ENCODE measurements around the gene TBX10. TPM values are rescaled to one million over a fixed set of nuclear protein-coding genes. Genes with fewer than 3 reads are reported as not detected.
"Not testable (repeated sequence)": the region's sequence is repeated elsewhere in the genome, so short reads cannot be mapped to it uniquely, and the experiment has no call there.

The TBX10 gene
- total RNA-seq (2014; rRNA removed; shearing (Covaris generic)): not detected in 2 replicates

DNA sequence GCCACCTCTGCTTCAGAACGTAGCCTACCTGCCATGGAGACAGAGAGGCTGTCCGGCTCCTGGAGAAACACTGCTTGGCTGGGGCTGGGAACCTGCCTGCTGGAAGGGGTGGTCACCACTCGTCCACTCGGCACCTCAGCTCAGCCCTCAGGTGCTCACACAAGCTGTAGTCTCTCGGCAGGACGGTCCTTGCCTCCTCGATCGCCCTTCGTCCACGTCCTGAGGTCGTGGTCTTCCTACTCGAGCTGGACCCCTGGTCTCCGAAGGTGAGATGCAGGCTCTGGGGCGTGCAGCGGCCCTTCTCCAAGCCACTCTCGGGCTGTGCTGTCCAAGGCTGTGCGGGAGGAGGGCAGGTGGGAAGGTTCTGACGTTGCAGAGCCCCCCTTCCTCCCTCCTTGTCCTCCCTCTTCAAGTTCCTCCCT lies at the start of gene TBX10:
TBX10 (minus strand) TSS at position 326 of the 422 bp plus-strand sequence; CDS start at position 35, 291 bp downstream.
- DNase-seq (ENCODE audit: low read depth): no peak

DNA sequence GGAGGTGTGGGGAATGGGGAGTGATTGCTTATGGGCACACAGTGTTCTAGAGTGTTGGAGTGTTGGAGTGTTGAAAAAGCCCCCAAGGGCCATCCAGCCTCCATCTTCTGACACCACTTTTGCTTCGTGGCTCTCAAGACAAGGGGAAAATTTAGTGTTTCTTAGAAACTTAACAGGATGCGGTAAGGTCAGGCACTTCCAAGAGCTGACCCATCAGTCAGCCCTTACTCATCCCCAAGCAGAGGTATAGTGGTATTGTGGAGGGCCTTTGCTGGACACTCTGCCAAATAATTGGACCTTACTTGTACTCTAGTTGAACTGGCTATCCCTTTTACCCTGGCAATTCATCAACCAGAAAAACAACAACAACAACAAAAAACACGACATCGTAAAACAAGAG lies 49.6 kb upstream of the TBX10 start:
- DNase-seq (ENCODE audit: low read depth): no peak

DNA sequence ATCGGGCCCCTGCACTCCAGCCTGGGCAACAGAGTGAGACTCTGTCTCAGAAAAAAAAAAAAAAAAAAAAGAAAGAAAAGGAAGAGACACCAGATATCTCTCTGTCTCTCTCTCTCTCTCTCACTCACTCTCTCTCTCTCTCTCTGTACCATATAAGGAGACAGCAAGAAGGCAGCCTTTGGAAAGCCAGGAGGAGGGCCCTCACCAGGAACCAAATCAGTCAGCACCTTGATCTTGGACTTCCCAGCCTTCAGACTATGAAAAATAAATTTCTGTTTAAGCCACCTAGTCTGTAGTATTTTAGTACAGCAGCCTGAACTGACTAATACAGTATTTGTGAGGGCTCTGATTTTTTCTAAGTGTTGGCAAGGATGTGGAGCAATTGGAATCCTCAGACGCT lies 48.4 kb upstream of the TBX10 start:
- no peak for DNase-seq (ENCODE audit: low read depth)

DNA sequence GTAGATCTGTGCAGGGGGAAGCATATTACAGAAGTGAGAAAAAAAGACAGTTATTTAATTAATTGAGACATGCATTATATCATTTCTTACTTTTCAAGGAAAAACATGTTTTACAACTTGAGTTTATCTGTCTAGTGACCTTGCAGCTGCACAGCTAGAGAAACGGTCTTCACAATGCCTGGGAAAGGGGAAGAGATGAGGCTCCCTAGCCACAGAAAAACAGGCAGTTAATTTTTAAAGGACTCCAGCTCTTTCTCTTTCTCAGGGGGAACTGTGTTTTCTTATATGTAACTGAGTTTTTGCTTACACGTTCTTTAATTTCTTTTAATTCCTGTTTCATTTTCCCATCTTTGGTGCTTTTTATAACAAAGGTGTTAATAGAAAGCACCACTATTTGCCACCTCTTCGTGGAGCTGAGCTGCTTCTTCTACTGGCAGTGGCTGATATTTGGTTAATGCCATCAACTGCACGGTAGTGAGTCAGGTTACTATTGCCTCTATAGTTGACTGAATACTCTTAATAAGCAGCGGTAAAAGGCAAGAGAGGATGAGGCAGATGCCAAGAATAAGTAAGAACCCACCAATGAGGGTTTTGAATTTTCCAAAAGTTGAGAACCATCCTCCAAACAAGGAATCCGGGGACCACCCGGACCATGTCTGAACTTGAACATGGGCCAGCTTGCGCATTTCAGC lies 46.2 kb upstream of the TBX10 start:
- not testable (repeated sequence) for DNase-seq (ENCODE audit: low read depth)

DNA sequence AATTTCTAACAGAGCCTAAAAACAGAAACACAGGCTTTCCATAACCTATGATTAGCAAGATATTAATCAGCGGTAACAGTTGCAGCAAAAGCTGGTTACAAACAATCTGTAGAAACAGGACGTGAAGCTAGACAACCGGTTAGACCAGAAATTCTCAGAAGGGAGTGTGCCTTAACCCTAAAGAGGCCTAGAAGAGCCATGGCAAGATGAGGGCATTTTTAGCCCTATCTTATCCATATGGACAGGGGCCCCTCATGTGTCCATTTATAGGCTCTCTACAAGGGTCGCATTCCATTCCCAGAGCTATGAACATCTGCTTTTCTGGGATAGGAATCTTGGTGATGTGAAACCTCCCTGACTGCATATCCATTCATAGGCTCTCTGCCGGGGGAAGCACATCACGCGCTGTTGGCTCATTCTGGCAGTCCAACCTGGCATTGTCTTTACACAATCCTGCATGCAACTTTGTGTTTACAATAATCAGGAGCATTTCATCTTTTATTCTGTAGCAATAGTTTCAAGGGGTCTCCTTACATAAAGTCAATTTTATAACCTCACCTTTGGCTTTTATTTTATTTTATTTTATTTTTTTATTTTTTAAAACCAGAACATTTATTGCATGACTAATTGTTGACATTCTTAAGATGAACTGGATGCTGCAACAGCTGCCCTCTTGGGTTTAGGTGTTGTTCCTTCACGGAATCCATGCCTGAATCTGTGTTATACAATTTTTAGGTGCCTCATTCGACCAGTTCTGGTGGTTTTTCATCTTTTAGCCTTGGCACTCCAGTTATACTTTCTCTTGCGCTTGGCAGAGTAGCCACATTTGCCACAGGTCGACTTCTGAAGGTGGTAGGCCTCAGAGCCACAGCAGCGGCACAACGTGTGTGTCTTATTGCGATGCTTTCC lies 42.8 kb upstream of the TBX10 start:
- DNase-seq (ENCODE audit: low read depth): not testable (repeated sequence)

DNA sequence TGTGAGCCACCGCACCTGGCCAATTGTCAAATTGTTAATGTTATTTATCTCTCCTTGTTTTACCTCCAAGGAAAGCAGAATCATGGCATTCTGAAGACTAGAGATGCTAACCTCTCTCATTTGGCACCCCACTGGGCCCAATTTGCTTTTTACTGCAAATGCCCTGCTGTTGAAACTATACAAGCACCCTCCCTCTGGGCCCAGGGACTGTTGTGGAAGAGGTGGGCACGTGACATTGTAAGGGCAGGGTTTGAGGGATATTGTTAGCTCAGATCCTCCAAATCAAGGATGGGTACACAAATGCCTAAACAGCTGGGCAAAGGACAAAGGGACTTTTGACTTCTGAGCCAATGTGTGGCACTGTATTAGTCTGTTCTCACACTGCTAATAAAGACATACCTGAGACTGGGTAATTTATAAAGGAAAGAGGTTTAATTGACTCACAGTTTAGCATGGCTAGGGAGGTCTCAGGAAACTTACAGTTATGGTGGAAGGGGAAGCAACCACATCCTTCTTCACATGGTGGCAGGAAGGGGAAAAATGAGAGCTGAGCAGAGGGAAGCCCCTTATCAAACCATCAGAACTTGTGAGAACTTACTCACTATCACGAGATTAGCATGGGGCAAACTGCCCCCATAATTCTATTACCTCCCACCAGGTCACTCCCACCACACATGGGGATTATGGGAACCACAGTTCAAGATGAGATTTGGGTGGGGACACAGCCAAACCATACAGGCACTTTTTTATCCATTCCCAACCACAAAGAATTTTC lies 41.3 kb upstream of the TBX10 start:
- no peak for DNase-seq (ENCODE audit: low read depth)

DNA sequence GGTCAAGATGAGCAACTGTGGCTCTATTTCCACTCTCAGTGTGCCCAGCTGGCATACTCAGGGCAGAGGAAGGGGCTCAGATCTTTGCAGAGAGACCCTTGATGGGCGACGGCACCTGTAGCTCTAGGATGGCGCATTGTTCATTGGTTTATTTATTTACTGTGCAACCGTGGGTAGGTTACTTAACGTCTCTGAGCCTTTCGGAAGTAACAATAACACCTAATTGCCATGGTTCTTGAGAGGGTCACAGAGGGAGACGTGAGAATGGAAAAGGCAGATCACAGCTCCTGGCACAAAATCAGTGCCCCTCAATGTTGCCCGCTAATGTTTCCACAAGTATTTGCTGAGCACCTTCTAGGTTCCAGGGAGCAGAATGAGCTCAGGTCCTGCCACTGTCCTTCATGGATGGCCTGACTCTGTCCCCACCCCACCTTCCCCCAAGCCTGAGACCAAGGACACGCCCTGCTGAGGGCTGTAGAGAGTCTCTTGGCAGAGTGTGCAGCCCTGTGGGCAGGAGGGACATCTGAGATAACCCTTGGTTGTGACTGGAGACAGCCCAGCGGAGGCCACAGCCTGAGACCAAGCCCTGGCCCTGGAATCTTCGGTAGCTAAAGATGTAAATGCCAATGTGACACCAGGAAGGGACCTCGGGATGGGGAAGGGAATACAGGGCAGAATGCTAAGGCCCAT lies 35.6 kb upstream of the TBX10 start:
- DNase-seq (ENCODE audit: low read depth): no peak

DNA sequence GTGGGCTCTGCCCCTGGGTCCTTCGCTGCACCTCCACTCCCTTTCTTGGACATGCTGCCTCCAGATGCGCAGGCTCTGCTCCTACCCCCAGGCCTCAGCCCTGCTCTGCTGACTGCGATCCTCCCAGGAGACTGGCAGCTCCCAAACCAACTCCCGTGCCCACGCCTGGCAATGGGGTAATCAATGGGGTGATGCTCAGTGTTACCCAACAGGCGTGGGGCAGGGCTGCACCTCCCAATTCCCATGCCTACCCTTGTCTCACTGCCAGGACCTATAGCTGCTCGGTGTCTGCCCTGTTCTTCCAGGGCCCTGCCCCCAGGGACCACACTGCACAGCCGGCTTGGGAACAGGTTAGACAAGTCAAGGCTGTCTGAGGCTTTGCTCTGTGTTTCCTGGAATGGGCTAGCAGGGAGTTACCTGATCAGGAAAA lies 34.9 kb upstream of the TBX10 start, which contains the start of gene ALDH3B2:
ALDH3B2 (minus strand) TSS at position 182 of the 430 bp plus-strand sequence. CDS start 7,688 bp downstream, outside the sequence.
- no peak for DNase-seq (ENCODE audit: low read depth)

DNA sequence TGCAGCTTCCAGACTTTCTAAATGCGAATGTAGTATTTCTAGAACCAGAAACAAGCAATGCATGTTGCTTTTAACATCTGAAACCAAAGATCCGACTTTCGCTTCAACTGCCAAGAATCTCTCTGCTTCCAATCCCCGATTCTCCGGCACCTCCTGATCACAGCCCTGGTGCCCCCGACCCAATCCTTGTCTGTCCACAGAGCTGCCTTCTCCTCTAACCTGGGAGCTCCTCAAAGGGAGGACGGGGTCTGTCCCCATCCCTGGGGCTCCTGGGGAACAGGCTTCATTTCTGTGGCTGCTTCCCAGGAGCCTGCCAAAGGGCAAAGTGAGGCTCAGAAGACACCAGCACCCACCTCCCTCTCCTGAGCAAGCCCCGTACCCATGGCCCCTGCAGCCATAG lies 34.3 kb upstream of the TBX10 start:
- DNase-seq (ENCODE audit: low read depth): no peak

DNA sequence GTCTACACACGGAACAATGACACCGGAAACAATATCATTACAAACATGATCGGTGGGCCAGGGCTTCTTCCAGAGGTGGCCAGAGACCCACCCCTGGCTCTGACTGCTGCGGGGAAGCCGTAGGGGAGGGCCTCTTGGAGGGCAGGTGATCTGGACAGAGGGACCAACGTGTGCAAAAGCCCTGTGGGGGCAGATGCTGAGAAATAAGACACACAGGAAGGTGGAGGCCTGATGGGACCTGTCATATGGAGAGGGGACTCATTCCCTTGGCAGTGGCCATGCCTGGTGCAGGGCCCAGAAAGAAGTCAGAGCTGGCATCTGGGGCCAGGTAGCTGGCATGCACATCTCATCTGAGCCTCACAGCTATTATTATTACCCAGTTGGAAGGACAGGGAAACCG lies 33.8 kb upstream of the TBX10 start:
- DNase-seq (ENCODE audit: low read depth): no peak

DNA sequence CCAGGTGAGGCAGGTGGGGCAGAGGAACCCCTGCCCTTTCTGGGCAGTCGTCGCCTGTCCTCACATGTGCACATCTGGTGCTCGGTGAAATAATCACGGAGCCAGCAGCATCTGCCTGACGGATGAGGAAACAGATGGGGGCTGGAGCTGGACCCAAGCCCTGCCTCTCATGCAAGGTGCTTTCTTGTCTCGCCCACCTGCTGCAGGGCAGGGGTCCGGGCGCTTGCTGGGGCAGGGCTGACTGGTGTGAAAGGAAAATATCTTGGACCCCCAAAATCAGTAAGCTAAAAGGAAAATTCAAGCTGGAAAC lies 31.6 kb upstream of the TBX10 start:
- no peak for DNase-seq (ENCODE audit: low read depth)

DNA sequence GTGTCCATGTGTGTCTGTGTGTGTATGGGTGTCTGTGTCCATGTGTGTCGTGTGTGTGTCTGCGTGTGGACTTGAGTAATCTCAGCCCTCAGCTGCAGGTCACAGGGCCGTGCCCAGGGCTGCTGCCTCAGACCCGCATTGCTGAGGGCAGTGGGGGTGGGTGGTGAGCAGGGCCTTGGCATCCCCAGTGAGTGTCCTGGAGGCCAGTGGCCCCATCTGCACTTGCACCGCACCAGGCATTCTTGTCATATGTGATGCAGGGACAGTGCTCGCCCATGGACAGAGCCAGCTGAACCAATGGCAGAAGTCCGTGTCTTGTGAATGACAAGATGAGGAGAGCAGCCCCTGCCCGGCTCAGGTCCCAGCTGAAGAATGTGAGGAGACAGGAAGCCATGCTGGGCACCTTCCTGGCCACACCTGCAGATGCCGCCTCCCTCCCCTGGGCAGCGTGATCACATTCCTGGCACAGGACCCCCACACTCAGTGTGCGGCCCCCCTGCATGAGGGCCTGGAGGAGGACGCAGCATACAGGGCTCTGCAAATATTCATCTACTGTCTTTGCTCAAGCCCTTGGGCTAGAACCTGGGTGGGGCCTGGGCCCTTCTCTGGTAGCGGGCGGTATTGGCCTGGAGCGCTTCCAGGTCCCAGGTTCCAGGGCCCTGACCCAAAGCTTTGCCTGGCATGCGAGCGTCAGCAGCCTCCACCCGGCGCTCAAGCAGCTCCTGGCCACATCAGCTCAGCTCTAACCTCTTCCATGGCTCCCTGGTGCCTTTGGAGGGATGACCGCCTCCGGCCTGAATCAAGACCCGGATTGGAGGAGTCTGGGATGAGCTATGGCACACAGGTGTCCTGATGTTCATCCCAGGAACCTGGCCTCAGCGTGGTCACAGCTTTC lies 31.0 kb upstream of the TBX10 start:
- no peak for DNase-seq (ENCODE audit: low read depth)

DNA sequence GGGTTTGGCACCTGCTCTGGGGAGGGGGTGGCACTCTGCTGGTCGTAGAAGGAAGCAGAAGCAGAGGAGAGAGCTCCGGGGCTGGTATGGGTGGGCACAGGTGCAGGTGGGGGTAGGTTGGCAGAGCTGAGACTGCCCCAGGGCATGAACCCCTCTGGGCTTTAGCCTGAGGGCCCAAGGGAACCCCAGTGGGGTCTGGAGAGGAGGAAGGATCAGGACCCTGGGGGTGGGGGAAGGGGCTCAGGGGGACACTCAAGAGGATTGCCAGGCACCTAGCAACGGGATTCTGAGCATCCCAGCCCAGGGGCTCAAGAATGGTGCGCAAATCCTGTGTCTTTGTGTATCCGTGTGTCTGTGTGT lies 28.6 kb upstream of the TBX10 start:
- no peak for DNase-seq (ENCODE audit: low read depth)

DNA sequence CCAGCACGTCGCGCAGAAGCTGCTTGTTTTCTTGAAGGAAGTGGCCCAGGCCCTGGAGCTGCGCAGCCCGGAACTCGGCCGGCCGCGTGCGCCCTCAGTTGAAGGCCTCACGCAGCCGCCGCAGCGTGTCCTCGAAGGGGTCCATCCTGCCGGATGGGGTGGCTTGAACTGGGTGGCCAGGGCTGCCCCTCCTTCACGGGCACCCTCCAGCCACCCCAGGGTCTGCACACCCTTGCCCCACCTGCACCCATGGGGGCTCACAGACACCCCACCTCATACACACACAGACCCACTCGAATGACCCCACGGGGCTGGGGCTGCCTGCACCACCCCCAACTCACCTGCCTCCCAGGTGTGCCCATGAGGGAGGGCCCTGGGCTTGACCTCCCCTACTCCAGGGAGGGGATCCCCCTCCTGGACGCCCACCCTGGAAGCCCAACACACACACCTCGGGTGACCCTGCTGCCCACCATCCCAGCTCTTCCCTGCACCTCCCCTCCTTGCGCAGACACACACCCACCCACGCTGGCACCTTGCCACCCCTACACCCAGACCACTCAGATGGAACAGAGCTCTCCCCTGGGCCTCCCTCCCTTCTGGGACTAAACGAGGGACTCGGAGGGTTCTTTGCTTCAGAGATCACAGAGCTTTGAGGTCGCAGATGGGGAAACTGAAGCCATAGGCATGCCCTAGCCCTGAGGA lies 28.1 kb upstream of the TBX10 start:
- DNase-seq (ENCODE audit: low read depth): no peak

DNA sequence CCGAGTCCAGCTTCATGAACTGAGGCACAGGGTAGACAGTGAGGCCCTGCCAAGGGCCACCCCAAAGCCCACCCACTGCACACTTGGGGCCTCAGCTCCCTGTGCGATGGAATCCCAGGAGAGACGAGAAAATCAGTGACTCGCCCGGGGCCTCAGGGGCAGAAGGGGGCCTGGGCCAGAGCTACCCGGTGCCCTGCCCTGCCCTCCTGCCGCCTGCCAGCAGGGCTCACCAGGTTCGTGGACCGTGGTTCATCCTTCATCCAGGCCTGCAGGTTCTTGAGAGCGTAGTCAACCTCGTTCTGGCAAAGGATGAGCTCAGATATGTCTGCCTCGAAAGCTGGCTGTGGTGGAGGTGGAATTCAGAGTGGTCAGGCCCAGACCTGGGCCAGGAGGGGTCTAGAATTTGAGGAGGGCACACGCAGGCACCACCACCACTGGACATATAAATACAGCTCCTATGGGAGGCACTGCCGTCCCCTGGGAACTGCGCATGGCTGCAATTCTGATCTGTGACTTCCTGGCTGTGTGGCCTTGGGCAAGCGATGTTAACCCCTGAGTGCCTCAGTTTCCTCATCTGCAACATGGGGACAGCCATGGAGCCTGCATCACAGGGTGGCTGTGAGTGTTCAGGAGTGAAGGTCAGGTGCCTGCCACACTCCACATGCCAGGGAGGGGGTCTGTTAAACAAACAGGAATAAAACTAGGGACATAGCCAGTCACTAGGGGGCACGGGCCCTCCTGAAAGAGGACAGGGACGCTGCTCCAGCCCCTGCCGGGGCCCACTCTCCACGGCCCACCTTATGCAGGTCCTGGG lies 27.3 kb upstream of the TBX10 start:
- DNase-seq (ENCODE audit: low read depth): no peak

DNA sequence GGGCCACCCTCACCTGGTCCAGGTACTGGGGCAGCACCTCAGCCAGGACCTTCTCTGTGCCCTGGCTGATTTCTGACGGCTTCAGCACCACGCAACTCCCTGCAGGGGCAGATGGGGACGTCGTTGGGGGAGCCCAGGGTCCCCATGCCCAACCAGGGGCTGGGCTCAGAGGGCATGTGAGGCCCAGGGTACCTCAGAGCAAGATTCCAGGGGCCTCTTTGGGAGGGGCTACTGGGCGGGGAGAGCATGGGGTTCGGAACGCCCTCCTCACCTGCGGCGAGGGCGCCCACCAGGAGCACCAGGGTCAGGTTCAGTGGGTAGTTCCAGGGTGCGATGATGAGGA lies 26.7 kb upstream of the TBX10 start:
- no peak for DNase-seq (ENCODE audit: low read depth)

DNA sequence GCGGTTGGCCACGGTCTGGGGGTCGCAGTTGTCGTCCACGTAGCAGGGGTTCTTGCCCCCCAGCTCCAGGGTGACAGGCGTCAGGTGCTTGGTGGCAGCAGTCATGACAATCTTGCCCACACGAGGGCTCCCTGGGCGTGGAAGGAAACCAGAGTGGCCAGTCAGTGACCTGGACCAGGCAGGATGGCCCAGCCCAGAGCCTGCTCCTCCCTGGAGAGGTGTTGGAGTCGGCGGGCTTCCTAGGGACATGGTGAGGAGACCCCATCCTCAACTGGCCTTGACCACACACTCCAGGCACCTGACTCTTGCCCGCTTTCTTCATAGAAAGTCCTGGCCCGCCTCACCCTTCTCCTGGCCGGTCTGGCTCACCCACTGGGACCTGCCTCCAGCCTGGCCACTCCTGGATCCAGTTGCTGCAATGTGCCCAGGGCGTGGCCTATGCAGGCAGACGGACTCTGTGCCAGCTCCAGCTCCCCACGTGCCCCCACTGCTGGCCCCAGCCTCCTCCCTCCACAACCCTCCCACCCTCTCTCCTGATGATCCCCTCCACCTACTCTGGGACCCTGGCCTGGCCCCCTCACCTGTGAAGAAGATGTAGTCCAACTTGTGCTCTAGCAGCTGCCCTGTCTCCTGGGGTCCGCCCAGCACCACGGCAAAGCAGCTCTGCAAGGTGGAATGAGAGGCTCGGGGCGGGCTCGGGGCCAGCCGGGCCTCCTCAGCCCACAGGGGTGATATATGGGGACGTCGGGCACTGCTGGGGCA lies 26.2 kb upstream of the TBX10 start:
- no peak for DNase-seq (ENCODE audit: low read depth)

DNA sequence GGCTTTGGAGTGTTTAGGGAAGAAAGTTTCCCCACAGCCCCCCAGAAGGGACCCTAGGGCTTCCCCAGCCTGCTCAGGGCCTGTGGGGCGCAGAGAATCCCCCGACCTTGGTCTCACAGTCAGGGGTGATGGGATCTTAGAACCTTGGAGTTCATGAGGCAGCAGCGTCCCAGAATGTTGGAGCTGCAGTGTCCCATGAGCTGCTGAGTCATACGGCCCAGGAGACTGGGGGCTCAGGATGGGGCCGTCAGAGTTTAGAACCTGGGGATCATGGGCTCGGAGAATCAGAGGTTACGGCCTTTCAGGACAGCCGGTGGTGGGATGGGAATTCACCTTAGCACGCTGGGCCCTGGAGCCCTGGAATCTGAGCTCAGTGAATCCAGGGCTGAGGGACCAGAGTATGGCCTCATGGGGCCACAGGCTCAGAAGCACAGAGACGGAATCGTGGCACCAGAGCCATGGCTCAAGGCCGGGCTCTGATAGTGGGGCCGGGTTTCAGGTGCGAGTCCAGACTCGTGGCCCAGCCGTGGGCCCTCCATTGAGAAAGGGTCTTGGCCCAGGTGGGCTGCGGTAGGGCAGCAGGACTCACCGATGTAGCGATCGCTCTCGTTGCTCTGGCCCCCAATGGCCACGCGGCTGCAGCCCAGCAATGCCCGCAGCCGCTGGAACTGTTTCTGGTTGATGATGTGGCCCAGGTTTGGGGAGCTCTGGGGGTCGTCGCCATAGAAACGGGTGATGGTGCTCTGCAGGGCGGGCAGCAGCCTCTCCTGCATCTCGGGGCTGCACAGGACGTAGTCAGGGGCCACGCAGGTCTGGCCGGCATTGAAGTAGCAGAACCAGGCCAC lies 25.4 kb upstream of the TBX10 start:
- no peak for DNase-seq (ENCODE audit: low read depth)
